SU-DHL-6 (cell line): ENCODE data around the gene AAR2.

Experiments used
- H2AFZ ChIP-seq: fragments of 200-600 bp; sonication (generic); 2 replicates; pipeline ENCODE4 v1.6.1; 2014; ENCODE audit warnings: low read depth, mild to moderate bottlenecking, moderate library complexity, mixed read lengths, antibody characterized with exemption, low read length; ENCODE audit not compliant: severe bottlenecking
- H3F3A ChIP-seq: fragments of 200-600 bp; shearing (Covaris generic); 2 replicates; pipeline ENCODE4 v1.6.0; 2016; ENCODE audit warnings: antibody characterized with exemption, mild to moderate bottlenecking; ENCODE audit not compliant: insufficient read depth
- H3K27ac ChIP-seq: fragments of 200-600 bp; sonication (generic); 2 replicates; pipeline ENCODE4 v1.5.1; 2016; ENCODE audit warnings: low read depth, mild to moderate bottlenecking, low read length, moderate library complexity, mixed read lengths
- H3K27me3 ChIP-seq: fragments of 200-600 bp; sonication (generic), shearing (Covaris generic); 2 replicates; pipeline ENCODE4 v1.6.0; 2014; ENCODE audit warnings: mild to moderate bottlenecking, low read length
- H3K36me3 ChIP-seq: fragments of 200-600 bp; sonication (generic); 2 replicates; pipeline ENCODE4 v1.6.1; 2014; ENCODE audit warnings: mild to moderate bottlenecking, low read length, mixed read lengths
- H3K4me2 ChIP-seq: fragments of 300-600, 200-600 bp; shearing (Covaris generic), sonication (generic); 2 replicates; pipeline ENCODE4 v1.6.0; 2014; ENCODE audit warnings: low read length, low read depth, mild to moderate bottlenecking; ENCODE audit not compliant: poor library complexity, severe bottlenecking
- H3K4me3 ChIP-seq: fragments of 200-600 bp; sonication (generic); 2 replicates; pipeline ENCODE4 v1.5.1; 2014; ENCODE audit warnings: antibody characterized with exemption, low read length, mild to moderate bottlenecking, mixed read lengths; ENCODE audit not compliant: insufficient read depth, poor library complexity, severe bottlenecking
- H3K79me2 ChIP-seq: fragments of 200-600 bp; sonication (generic); 2 replicates; pipeline ENCODE4 v1.6.1; 2014; ENCODE audit warnings: mild to moderate bottlenecking, low read length, moderate library complexity; ENCODE audit not compliant: insufficient read depth
- H3K9ac ChIP-seq: fragments of 200-600 bp; sonication (generic); 2 replicates; pipeline ENCODE4 v1.7.0; 2014; ENCODE audit warnings: mild to moderate bottlenecking, low read length
- H3K9me2 ChIP-seq: fragments of 200-600 bp; sonication (generic); replicated peaks from 2 replicates; pipeline ENCODE4 v1.6.1; 2014; ENCODE audit warnings: low read length; ENCODE audit not compliant: insufficient read depth
- H3K9me3 ChIP-seq: fragments of 200-600 bp; sonication (generic); 2 replicates; pipeline ENCODE4 v1.6.1; 2014; ENCODE audit warnings: low read length, mixed read lengths; ENCODE audit not compliant: insufficient read depth
- H4K20me1 ChIP-seq: fragments of 200-600 bp; sonication (generic); 2 replicates; pipeline ENCODE4 v1.6.1; 2014; ENCODE audit warnings: low read depth, mild to moderate bottlenecking, antibody characterized with exemption, low read length, moderate library complexity, mixed read lengths
- CTCF ChIP-seq: fragments of 200-600 bp; sonication (generic); IDR thresholded peaks from one replicate; pipeline ENCODE4 v1.5.1; 2017; ENCODE audit warnings: antibody characterized with exemption, mild to moderate bottlenecking, low read length, moderate library complexity; ENCODE audit not compliant: insufficient read depth, poor library complexity, severe bottlenecking
- EZH2phosphoT487 ChIP-seq: fragments of 200-600 bp; sonication (generic), shearing (Covaris generic); conservative IDR thresholded peaks from 2 replicates; pipeline ENCODE4 v1.6.1; 2018; ENCODE audit warnings: mild to moderate bottlenecking, antibody characterized with exemption, low read length, moderate library complexity, mixed read lengths

Gene AAR2

GRCh38 chr20:36201198-36201597 lies 35.1 kb upstream of the AAR2 start:
- H3K36me3 ChIP-seq, result no peaks in the 10 kb centered on the region
- no peaks in the 10 kb centered on the region for H3K27me3 ChIP-seq
- H2AFZ ChIP-seq, result no peak overlapping the region
- H3K79me2 ChIP-seq, result no peaks in the 10 kb centered on the region
- H3K9ac ChIP-seq, result no peak overlapping the region
- TF ChIP-seq EZH2phosphoT487, result no peak
- no peak for TF ChIP-seq CTCF
- H3K4me3 ChIP-seq, result no peak overlapping the region
- no peak overlapping the region for H3K27ac ChIP-seq
- no peaks in the 10 kb centered on the region for H3K9me3 ChIP-seq
- H3F3A ChIP-seq, result no peaks in the 10 kb centered on the region
- no peaks in the 10 kb centered on the region for H4K20me1 ChIP-seq
- no peaks in the 10 kb centered on the region for H3K9me2 ChIP-seq
- H3K4me2 ChIP-seq, result no peak overlapping the region

- H3K9me2 ChIP-seq, result no peaks in the 10 kb centered on the region
- no peaks in the 10 kb centered on the region for H3K9me3 ChIP-seq
- H4K20me1 ChIP-seq, result no peaks in the 10 kb centered on the region
- no peak overlapping the region for H3K27ac ChIP-seq
- H3K79me2 ChIP-seq, result no peaks in the 10 kb centered on the region
- no peaks in the 10 kb centered on the region for H3K27me3 ChIP-seq
- no peak overlapping the region for H2AFZ ChIP-seq
- no peak overlapping the region for H3K4me3 ChIP-seq
- peak; percentile 94 for TF ChIP-seq CTCF
- TF ChIP-seq EZH2phosphoT487, result no peak
- H3K9ac ChIP-seq, result no peak overlapping the region
- no peak overlapping the region for H3K4me2 ChIP-seq
- no peaks in the 10 kb centered on the region for H3F3A ChIP-seq
- no peaks in the 10 kb centered on the region for H3K36me3 ChIP-seq
These were observed 33.4 kb upstream of the AAR2 start for GRCh38 chr20:36202891-36203338.

- Histone ChIP-seq H3K4me3 (no peak overlapping the region), H3K9me3 (no peaks in the 10 kb centered on the region), H3K9me2 (no peaks in the 10 kb centered on the region), H3K79me2 (no peaks in the 10 kb centered on the region), H3K27ac (no peak overlapping the region), H4K20me1 (no peaks in the 10 kb centered on the region), H3K9ac (no peak overlapping the region), H3K4me2 (no peak overlapping the region), H3K27me3 (no peaks in the 10 kb centered on the region), H2AFZ (no peak overlapping the region), H3F3A (no peaks in the 10 kb centered on the region), H3K36me3 (no peaks in the 10 kb centered on the region)
- TF ChIP-seq CTCF, result no peak
These were observed 32.4 kb upstream of the AAR2 start for GRCh38 chr20:36203861-36204260.

- TF ChIP-seq CTCF (no peak), EZH2phosphoT487 (no peak)
- Histone ChIP-seq H3K9me3 (no peaks in the 10 kb centered on the region), H3K36me3 (no peaks in the 10 kb centered on the region), H3K4me2 (no peak overlapping the region), H3K9ac (no peak overlapping the region), H4K20me1 (no peaks in the 10 kb centered on the region), H3K4me3 (no peak overlapping the region), H3K27me3 (no peaks in the 10 kb centered on the region), H3F3A (no peaks in the 10 kb centered on the region), H3K27ac (no peak overlapping the region), H2AFZ (no peak overlapping the region), H3K79me2 (no peaks in the 10 kb centered on the region), H3K9me2 (no peaks in the 10 kb centered on the region)
These were observed 31.3 kb upstream of the AAR2 start for GRCh38 chr20:36205026-36205425.
